HEK293 (cell line): ENCODE results near the gene STX2.

Experiments used
- CTCF ChIA-PET: fragments of 350-600 bp; formaldehyde crosslinking; extraction: SDS; loops from one replicate; lab custom pipeline; 2021; ENCODE audit warnings: antibody characterized with exemption; lab: Yijun Ruan, JAX
- POLR2A ChIA-PET: fragments of 300-600 bp; formaldehyde crosslinking; extraction: SDS; loops from one replicate; lab custom pipeline; 2020; ENCODE audit warnings: antibody characterized with exemption, inconsistent platforms; lab: Yijun Ruan, JAX
- H3K27ac ChIP-seq: fragments of 200-500 bp; sonication (Bioruptor generic); 2 replicates; pipeline ENCODE4 v1.5.1; 2014; ENCODE audit warnings: low read depth, low read length, control low read depth, inconsistent platforms; ENCODE audit errors: extremely low read depth
- H3K36me3 ChIP-seq, 2 experiments: fragments of 200-500 bp in 1 of 2; sonication (Bioruptor generic) in 1 of 2; 1 replicate in 1 of 2; 2 replicates in 1 of 2; pipeline ENCODE4 v1.5.1; 2014 to 2017; ENCODE audit warnings: inconsistent platforms in 2 of 2, low read length in 2 of 2; ENCODE audit not compliant: control insufficient read depth in 2 of 2, insufficient read depth in 1 of 2
- H3K4me1 ChIP-seq: fragments of 200-500 bp; sonication (Bioruptor generic); 2 replicates; pipeline ENCODE4 v1.5.1; 2014; ENCODE audit warnings: mild to moderate bottlenecking, low read length, inconsistent platforms; ENCODE audit not compliant: control insufficient read depth, insufficient read depth
- H3K4me3 ChIP-seq: 2 replicates; pipeline ENCODE4 v1.5.1; 2011; ENCODE audit warnings: low read depth, mild to moderate bottlenecking, control low read depth, low read length, moderate library complexity
- H3K9me3 ChIP-seq: fragments of 200-500 bp; sonication (Bioruptor generic); 2 replicates; pipeline ENCODE4 v1.5.1; 2014; ENCODE audit warnings: low read depth, low read length, inconsistent platforms; ENCODE audit not compliant: control insufficient read depth, insufficient read depth
- GLIS2 ChIP-seq: fragments of 450-650 bp; formaldehyde crosslinking; IDR thresholded peaks from 2 replicates; pipeline ENCODE4 v1.5.1; 2016; ENCODE audit warnings: missing biosample characterization, missing genetic modification characterization
- INSM2 ChIP-seq: fragments of 450-650 bp; formaldehyde crosslinking; IDR thresholded peaks from 2 replicates; pipeline ENCODE4 v1.5.1; 2016; ENCODE audit warnings: missing biosample characterization, missing genetic modification characterization
- OSR2 ChIP-seq: fragments of 450-650 bp; formaldehyde crosslinking; IDR thresholded peaks from 2 replicates; pipeline ENCODE4 v1.5.1; 2016; ENCODE audit warnings: missing biosample characterization, missing genetic modification characterization
- SALL2 ChIP-seq: fragments of 450-650 bp; formaldehyde crosslinking; IDR thresholded peaks from 2 replicates; pipeline ENCODE4 v1.5.0; 2017; ENCODE audit warnings: missing biosample characterization, mild to moderate bottlenecking, missing genetic modification characterization, borderline replicate concordance
- YY2 ChIP-seq: fragments of 450-650 bp; formaldehyde crosslinking; IDR thresholded peaks from 2 replicates; pipeline ENCODE4 v1.5.1; 2016; ENCODE audit warnings: missing biosample characterization, missing genetic modification characterization
- ZBTB6 ChIP-seq: fragments of 450-650 bp; formaldehyde crosslinking; IDR thresholded peaks from 2 replicates; pipeline ENCODE4 v1.5.1; 2017; ENCODE audit warnings: missing biosample characterization, missing genetic modification characterization
- ZNF140 ChIP-seq: fragments of 450-650 bp; formaldehyde crosslinking; IDR thresholded peaks from 2 replicates; pipeline ENCODE4 v1.5.1; 2016; ENCODE audit warnings: missing biosample characterization, missing genetic modification characterization
- ZNF148 ChIP-seq: fragments of 450-650 bp; formaldehyde crosslinking; IDR thresholded peaks from 2 replicates; pipeline ENCODE4 v1.5.0; 2017; ENCODE audit warnings: missing biosample characterization, missing genetic modification characterization, borderline replicate concordance
- ZNF155 ChIP-seq: fragments of 450-650 bp; formaldehyde crosslinking; IDR thresholded peaks from 2 replicates; pipeline ENCODE4 v1.5.1; 2016; ENCODE audit warnings: missing biosample characterization, missing genetic modification characterization
- ZNF169 ChIP-seq: fragments of 450-650 bp; formaldehyde crosslinking; IDR thresholded peaks from 2 replicates; pipeline ENCODE4 v1.5.1; 2016; ENCODE audit warnings: missing biosample characterization, missing genetic modification characterization
- ZNF23 ChIP-seq: fragments of 450-650 bp; formaldehyde crosslinking; IDR thresholded peaks from 2 replicates; pipeline ENCODE4 v1.5.1; 2016; ENCODE audit warnings: missing biosample characterization, missing genetic modification characterization, borderline replicate concordance
- ZNF248 ChIP-seq: fragments of 450-650 bp; formaldehyde crosslinking; IDR thresholded peaks from 2 replicates; pipeline ENCODE4 v1.5.1; 2017; ENCODE audit warnings: missing biosample characterization, missing genetic modification characterization
- ZNF280D ChIP-seq: fragments of 450-650 bp; formaldehyde crosslinking; IDR thresholded peaks from 2 replicates; pipeline ENCODE4 v1.5.1; 2016; ENCODE audit warnings: missing biosample characterization, missing genetic modification characterization
- ZNF311 ChIP-seq: fragments of 450-650 bp; formaldehyde crosslinking; IDR thresholded peaks from 2 replicates; pipeline ENCODE4 v1.5.1; 2017; ENCODE audit warnings: missing biosample characterization, missing genetic modification characterization, borderline replicate concordance
- ZNF335 ChIP-seq: fragments of 450-650 bp; formaldehyde crosslinking; conservative IDR thresholded peaks from 2 replicates; pipeline ENCODE4 v1.5.1; 2016; ENCODE audit warnings: missing biosample characterization, missing genetic modification characterization
- ZNF404 ChIP-seq: fragments of 450-650 bp; formaldehyde crosslinking; IDR thresholded peaks from 2 replicates; pipeline ENCODE4 v1.5.1; 2017; ENCODE audit warnings: missing biosample characterization, missing genetic modification characterization
- ZNF473 ChIP-seq: fragments of 450-650 bp; formaldehyde crosslinking; IDR thresholded peaks from 2 replicates; pipeline ENCODE4 v1.5.1; 2017; ENCODE audit warnings: missing biosample characterization, missing genetic modification characterization
- ZNF560 ChIP-seq: fragments of 450-650 bp; formaldehyde crosslinking; IDR thresholded peaks from 2 replicates; pipeline ENCODE4 v1.5.1; 2017; ENCODE audit warnings: missing biosample characterization, missing genetic modification characterization, borderline replicate concordance
- ZNF621 ChIP-seq: fragments of 450-650 bp; formaldehyde crosslinking; IDR thresholded peaks from 2 replicates; pipeline ENCODE4 v1.5.1; 2017; ENCODE audit warnings: missing biosample characterization, missing genetic modification characterization
- ZNF639 ChIP-seq: fragments of 450-650 bp; formaldehyde crosslinking; IDR thresholded peaks from 2 replicates; pipeline ENCODE4 v1.5.1; 2016; ENCODE audit warnings: missing biosample characterization, missing genetic modification characterization
- ZNF707 ChIP-seq: fragments of 450-650 bp; formaldehyde crosslinking; IDR thresholded peaks from 2 replicates; pipeline ENCODE4 v1.5.1; 2016; ENCODE audit warnings: missing biosample characterization, missing genetic modification characterization
- ZNF837 ChIP-seq: fragments of 450-650 bp; formaldehyde crosslinking; IDR thresholded peaks from 2 replicates; pipeline ENCODE4 v1.5.1; 2016; ENCODE audit warnings: missing biosample characterization, missing genetic modification characterization
- ZSCAN16 ChIP-seq: fragments of 450-650 bp; formaldehyde crosslinking; IDR thresholded peaks from 2 replicates; pipeline ENCODE4 v1.5.1; 2016; ENCODE audit warnings: missing biosample characterization, missing genetic modification characterization
- ZSCAN18 ChIP-seq: fragments of 450-650 bp; formaldehyde crosslinking; IDR thresholded peaks from 2 replicates; pipeline ENCODE4 v1.5.1; 2016; ENCODE audit warnings: missing biosample characterization, missing genetic modification characterization
- ZSCAN30 ChIP-seq: fragments of 450-650 bp; IDR thresholded peaks from 2 replicates; pipeline ENCODE4 v1.5.1; 2018; ENCODE audit warnings: missing biosample characterization, mild to moderate bottlenecking, missing genetic modification characterization, moderate library complexity

STX2 gene

GRCh38 chr12:130764073-130764472 lies 75.0 kb downstream of the STX2 start:
- no peak overlapping the region for H3K27ac ChIP-seq
- H3K4me3 ChIP-seq = no peak overlapping the region
- H3K9me3 ChIP-seq = no peaks in the 10 kb centered on the region
- no peaks in the 10 kb centered on the region for H3K36me3 ChIP-seq
- CTCF ChIA-PET = interaction anchor here (0.7 kb wide), 1 partner anchor 152 kb away, joined by 3 read pairs; no protein-coding TSS in a partner anchor
- POLR2A ChIA-PET = no interaction called here
- H3K4me1 ChIP-seq = no peaks in the 10 kb centered on the region
- TF ChIP-seq INSM2 (tag by site-specific recombination) = peak; percentile 26
- peak; percentile 91 for TF ChIP-seq YY2 (tag by site-specific recombination)
- TF ChIP-seq ZNF280D = peak; percentile 29; the same call in 1 of the 2 replicates
- no peak for TF ChIP-seq ZBTB6 (tag by site-specific recombination)
- TF ChIP-seq ZNF23 (tag by site-specific recombination) = 0 out of 2 replicates have a peak, but pooled peaks have one; percentile 46
- TF ChIP-seq OSR2 (tag by site-specific recombination) = no peak
- TF ChIP-seq SALL2 (tag by site-specific recombination) = peak; percentile 60; the same call in 1 of the 2 replicates
- TF ChIP-seq ZNF404 (tag by site-specific recombination) = peak; percentile 94
- TF ChIP-seq ZNF707 (tag by site-specific recombination) = no peak
- TF ChIP-seq ZNF335 (tag by site-specific recombination) = peak; percentile 59; the same call in 1 of the 2 replicates
- no peak for TF ChIP-seq ZSCAN30 (tag by site-specific recombination)
- TF ChIP-seq ZNF311 = 0 out of 2 replicates have a peak, but pooled peaks have one; percentile 37
- TF ChIP-seq ZNF837 (tag by site-specific recombination) = no peak
- peak; percentile 78 for TF ChIP-seq ZNF148 (tag by site-specific recombination)
- TF ChIP-seq ZNF621 = peak; percentile 82; the same call in 1 of the 2 replicates
- TF ChIP-seq ZNF560 = 0 out of 2 replicates have a peak, but pooled peaks have one; percentile 26
- no peak for TF ChIP-seq ZNF140 (tag by site-specific recombination)
- peak; percentile 22; the same call in 1 of the 2 replicates for TF ChIP-seq GLIS2
- peak; percentile 89 for TF ChIP-seq ZNF169 (tag by site-specific recombination)
- no peak for TF ChIP-seq ZSCAN16 (tag by site-specific recombination)
- TF ChIP-seq ZNF473 (tag by site-specific recombination) = no peak; the same call in 1 of the 2 replicates
- TF ChIP-seq ZNF639 (tag by site-specific recombination) = peak; percentile 4
- peak; percentile 10; the same call in 1 of the 2 replicates for TF ChIP-seq ZSCAN18
- 0 out of 2 replicates have a peak, but pooled peaks have one; percentile 23 for TF ChIP-seq ZNF155 (tag by site-specific recombination)
- TF ChIP-seq ZNF248 (tag by site-specific recombination) = peak; percentile 38; the same call in 1 of the 2 replicates
